GM12872 (cell line): ENCODE measurements around the gene CDYL.
A peak's percentile ranks its signal among the peaks of the same experiment; 100 is the strongest.

ENCODE experiments used
- CTCF ChIP-seq: IDR thresholded peaks from 3 replicates; pipeline ENCODE4 v1.5.1; 2011; ENCODE audit warnings: low read depth, mild to moderate bottlenecking, low read length, moderate library complexity; ENCODE audit not compliant: insufficient read depth

The CDYL gene

GRCh38 chr6:4805553-4806336 is 29.5 kb downstream of the CDYL start:
- peak; percentile 75 for TF ChIP-seq CTCF

GRCh38 chr6:4806337-4806725 is 30.1 kb downstream of the CDYL start:
- no peak for TF ChIP-seq CTCF

GRCh38 chr6:4806791-4807190 is 30.6 kb downstream of the CDYL start:
- no peak for TF ChIP-seq CTCF

- no peak for TF ChIP-seq CTCF
These were observed 32.2 kb downstream of the CDYL start for GRCh38 chr6:4808396-4808795.

GRCh38 chr6:4809999-4810918 is 34.1 kb downstream of the CDYL start:
- TF ChIP-seq CTCF, result no peak

GRCh38 chr6:4812068-4812467 is 35.9 kb downstream of the CDYL start:
- TF ChIP-seq CTCF, result no peak

- no peak for TF ChIP-seq CTCF
These were observed 36.9 kb downstream of the CDYL start for GRCh38 chr6:4813055-4813454.
